A673 (cell line): ENCODE measurements around the gene TRPV5.

Experiments used
- CTCF ChIP-seq: fragments of 300-800, 200-600 bp; sonication (generic); conservative IDR thresholded peaks from 2 replicates; pipeline ENCODE4 v1.5.1; 2017; ENCODE audit warnings: low read depth, mild to moderate bottlenecking, antibody characterized with exemption, low read length, moderate library complexity, mixed read lengths
- EZH2 ChIP-seq: fragments of 200-600 bp; sonication (generic); IDR thresholded peaks from 2 replicates; pipeline ENCODE4 v1.6.1; 2017; ENCODE audit warnings: borderline replicate concordance, low read depth, mild to moderate bottlenecking, mixed read lengths, antibody characterized with exemption, low read length; ENCODE audit not compliant: poor library complexity, severe bottlenecking

DNA sequence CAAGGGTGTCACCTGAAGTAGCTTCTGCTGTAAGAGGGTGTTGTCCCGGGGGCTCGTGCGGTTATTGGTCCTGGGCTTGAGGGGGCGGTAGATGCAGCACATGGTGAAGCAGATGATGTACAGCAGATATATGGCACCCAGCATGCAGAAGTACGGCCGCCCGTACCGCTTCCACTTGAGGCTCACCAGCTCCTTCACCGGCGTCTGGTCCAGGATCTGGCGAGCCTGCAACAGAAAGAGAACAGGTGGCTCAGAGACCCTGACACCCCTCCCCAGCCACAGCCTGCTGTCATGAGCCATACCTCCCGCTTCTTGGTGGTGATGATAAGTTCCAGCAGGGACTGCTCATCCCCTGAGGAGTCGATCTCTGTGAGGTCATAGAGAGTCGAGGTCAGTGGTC is 58.1 kb downstream of the TRPV5 start:
- TF ChIP-seq CTCF (no peak), EZH2 (no peak)
